ENCODE data around the gene FASN.

DNA sequence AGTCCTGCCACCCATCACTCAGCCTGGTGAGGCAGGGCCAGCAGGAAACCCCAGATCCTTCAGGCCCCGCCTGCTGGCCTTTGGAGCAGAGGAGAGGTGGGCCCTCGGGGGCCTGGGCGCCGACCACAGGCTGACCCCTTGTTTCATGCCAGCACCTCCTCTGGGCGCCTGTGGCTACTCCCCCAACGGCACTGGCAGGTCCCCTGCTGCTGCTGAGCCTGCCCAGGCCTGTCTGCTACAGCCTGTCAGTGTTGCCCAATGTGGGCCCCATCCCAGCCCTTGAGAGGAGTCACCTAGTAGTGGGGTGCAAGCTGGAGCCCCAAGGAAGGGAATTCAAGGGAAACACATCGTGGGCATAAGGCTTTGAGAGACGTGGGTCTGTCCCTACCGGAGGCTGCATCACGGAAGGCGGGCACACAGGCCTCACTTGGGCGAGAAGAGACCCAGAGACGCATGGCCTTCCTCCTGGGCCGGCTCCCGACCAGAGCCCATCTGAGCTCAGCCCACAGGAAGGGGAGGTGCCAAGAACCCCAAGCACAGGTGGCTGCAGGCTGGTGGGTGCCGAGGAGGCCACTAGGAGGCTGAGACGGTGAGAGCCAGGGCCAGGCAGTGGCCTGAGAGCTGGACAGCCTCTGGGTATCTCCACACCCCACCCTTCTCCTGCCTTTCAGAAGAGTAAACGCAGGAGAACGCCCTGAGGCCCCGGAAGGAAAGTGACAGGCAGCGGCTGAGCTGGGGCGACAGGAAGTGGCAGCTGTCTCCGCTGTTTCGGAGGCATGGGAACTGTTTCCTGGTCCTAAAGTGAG, 8.0 kb upstream of the FASN start:
- TF ChIP-seq POLR2A (IDR thresholded peaks at IDR 0.05; ENCODE audit: low read depth, low read length) (no peak), RFX5 (IDR thresholded peaks at IDR 0.05; ENCODE audit: low read depth, low read length) (no peak)
- TF ChIP-seq, protein P1, sequence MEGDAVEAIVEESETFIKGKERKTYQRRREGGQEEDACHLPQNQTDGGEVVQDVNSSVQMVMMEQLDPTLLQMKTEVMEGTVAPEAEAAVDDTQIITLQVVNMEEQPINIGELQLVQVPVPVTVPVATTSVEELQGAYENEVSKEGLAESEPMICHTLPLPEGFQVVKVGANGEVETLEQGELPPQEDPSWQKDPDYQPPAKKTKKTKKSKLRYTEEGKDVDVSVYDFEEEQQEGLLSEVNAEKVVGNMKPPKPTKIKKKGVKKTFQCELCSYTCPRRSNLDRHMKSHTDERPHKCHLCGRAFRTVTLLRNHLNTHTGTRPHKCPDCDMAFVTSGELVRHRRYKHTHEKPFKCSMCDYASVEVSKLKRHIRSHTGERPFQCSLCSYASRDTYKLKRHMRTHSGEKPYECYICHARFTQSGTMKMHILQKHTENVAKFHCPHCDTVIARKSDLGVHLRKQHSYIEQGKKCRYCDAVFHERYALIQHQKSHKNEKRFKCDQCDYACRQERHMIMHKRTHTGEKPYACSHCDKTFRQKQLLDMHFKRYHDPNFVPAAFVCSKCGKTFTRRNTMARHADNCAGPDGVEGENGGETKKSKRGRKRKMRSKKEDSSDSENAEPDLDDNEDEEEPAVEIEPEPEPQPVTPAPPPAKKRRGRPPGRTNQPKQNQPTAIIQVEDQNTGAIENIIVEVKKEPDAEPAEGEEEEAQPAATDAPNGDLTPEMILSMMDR (conservative IDR thresholded peaks at IDR 0.05; ENCODE audit: low read depth, low read length): peak; percentile 29; the same call in 1 of the 2 replicates
